GM23338 (cell line): Measurements from ENCODE around the gene CFAP251. TPM values are rescaled to one million over a fixed set of nuclear protein-coding genes. Genes with fewer than 3 reads are reported as not detected.

Experiments used
- ATAC-seq: fragments of 200-7000 bp; cut with Tn5 transposase; 3 replicates; pipeline ENCODE4 v1.9.1; 2020
- DNase-seq: peaks from one replicate; pipeline ENCODE4 v3.0.0-alpha.2; 2015; ENCODE audit warnings: low spot score
- H2AFZ ChIP-seq: fragments of 200-600 bp; sonication (generic); 2 replicates; pipeline ENCODE4 v1.8.0; 2016; ENCODE audit warnings: antibody characterized with exemption, mild to moderate bottlenecking, moderate library complexity
- H3F3A ChIP-seq: fragments of 200-600 bp; sonication (generic); replicated peaks from 2 replicates; pipeline ENCODE4 v1.8.0; 2017; ENCODE audit warnings: antibody characterized with exemption, mixed run types, low read depth
- H3K27ac ChIP-seq: fragments of 200-600 bp; sonication (generic); 2 replicates; pipeline ENCODE4 v1.6.1; 2016; ENCODE audit warnings: low read depth
- H3K27me3 ChIP-seq: fragments of 200-600 bp; sonication (generic); 2 replicates; pipeline ENCODE4 v1.8.0; 2016; ENCODE audit warnings: mild to moderate bottlenecking, mixed run types, moderate library complexity; ENCODE audit not compliant: insufficient read depth
- H3K36me3 ChIP-seq: fragments of 200-600 bp; sonication (generic); 2 replicates; pipeline ENCODE4 v1.8.0; 2016; ENCODE audit warnings: mild to moderate bottlenecking; ENCODE audit not compliant: insufficient read depth
- H3K4me1 ChIP-seq: fragments of 200-600 bp; sonication (generic); 2 replicates; pipeline ENCODE4 v1.8.0; 2016; ENCODE audit warnings: mild to moderate bottlenecking, moderate library complexity; ENCODE audit not compliant: insufficient read depth
- H3K4me2 ChIP-seq: fragments of 200-600 bp; sonication (generic); 2 replicates; pipeline ENCODE4 v1.7.1; 2017; ENCODE audit warnings: mixed run types
- H3K4me3 ChIP-seq: fragments of 200-600 bp; sonication (generic); 2 replicates; pipeline ENCODE4 v1.6.1; 2016; ENCODE audit warnings: mixed run types
- H3K79me2 ChIP-seq: fragments of 200-600 bp; sonication (generic); replicated peaks from 2 replicates; pipeline ENCODE4 v1.8.0; 2017; ENCODE audit warnings: mild to moderate bottlenecking; ENCODE audit not compliant: insufficient read depth
- H3K9me2 ChIP-seq: fragments of 200-600 bp; sonication (generic); 2 replicates; pipeline ENCODE4 v1.8.0; 2017; ENCODE audit not compliant: insufficient read depth
- H4K20me1 ChIP-seq: fragments of 200-600 bp; sonication (generic); replicated peaks from 2 replicates; pipeline ENCODE4 v1.8.0; 2017; ENCODE audit warnings: mild to moderate bottlenecking; ENCODE audit not compliant: insufficient read depth
- H3K27ac Mint-ChIP-seq: 2 replicates; pipeline ENCODE4 v1.8.0; 2020; ENCODE audit warnings: inconsistent platforms, mild to moderate bottlenecking, moderate library complexity, mixed read lengths
- H3K27me3 Mint-ChIP-seq: 3 replicates; pipeline ENCODE4 v1.8.0; 2022; ENCODE audit warnings: low read depth, mild to moderate bottlenecking, moderate library complexity, mixed read lengths, inconsistent platforms; ENCODE audit not compliant: insufficient read depth, poor library complexity
- H3K36me3 Mint-ChIP-seq: 3 replicates; pipeline ENCODE4 v1.8.0; 2021; ENCODE audit warnings: low read depth, mild to moderate bottlenecking, inconsistent platforms, moderate library complexity, mixed read lengths
- H3K4me1 Mint-ChIP-seq: 3 replicates; pipeline ENCODE4 v1.8.0; 2020; ENCODE audit warnings: mild to moderate bottlenecking, inconsistent platforms, mixed read lengths
- H3K4me3 Mint-ChIP-seq: 3 replicates; pipeline ENCODE4 v1.8.0; 2021; ENCODE audit warnings: moderate library complexity, mild to moderate bottlenecking, inconsistent platforms, mixed read lengths
- H3K9me3 Mint-ChIP-seq: 3 replicates; pipeline ENCODE4 v1.8.0; 2020; ENCODE audit warnings: moderate library complexity, mild to moderate bottlenecking, inconsistent platforms, mixed read lengths
- CREB1 ChIP-seq: fragments of 250-450 bp; sonication (Bioruptor Pico); IDR thresholded peaks from 2 replicates; pipeline ENCODE4 v1.5.0; 2020; ENCODE audit warnings: low read depth, mild to moderate bottlenecking, moderate library complexity
- POLR2AphosphoS5 ChIP-seq: IDR thresholded peaks from 2 replicates; pipeline ENCODE4 v1.6.1; 2016; ENCODE audit warnings: antibody characterized with exemption, low read depth
- REST ChIP-seq: IDR thresholded peaks from one replicate; pipeline ENCODE4 v1.6.1; 2018; ENCODE audit warnings: antibody characterized with exemption; ENCODE audit not compliant: unreplicated experiment
- STAT1 ChIP-seq: IDR thresholded peaks from one replicate; pipeline ENCODE4 v1.6.1; 2016; ENCODE audit warnings: antibody characterized with exemption; ENCODE audit not compliant: unreplicated experiment
- ZNF331 ChIP-seq: fragments of 250-450 bp; sonication (Bioruptor Pico); IDR thresholded peaks from 2 replicates; pipeline ENCODE4 v1.5.0; 2020; ENCODE audit warnings: low read depth, mild to moderate bottlenecking, moderate library complexity
- polyA plus RNA-seq: library from polyadenylated mRNA; unstranded; fragments of >200 nt; fragmentation: Nextera tagmentation; extraction: Ambion mirVana; gene quantifications from 2 replicates; pipeline ENCODE4 v1.2.1, GENCODE V29; 2016
- total RNA-seq: library from RNA; depleted of rRNA; stranded (reverse); fragments of >200 nt; shearing (Covaris generic); gene quantifications from 2 replicates; pipeline ENCODE4 v1.2.3, GENCODE V29; 2014
- TF ChIP-seq, protein P1 (sequence below): fragments of 250-450 bp; sonication (Bioruptor Pico); IDR thresholded peaks from 2 replicates; pipeline ENCODE4 v1.5.0; 2020; ENCODE audit warnings: mild to moderate bottlenecking, moderate library complexity

Gene CFAP251
- total and polyA plus RNA-seq, 2 experiments from 2014 or later = 1.4 to 2.5 TPM

GRCh38 chr12:121964813-121965643 lies 46.6 kb downstream of the CFAP251 start:
- Mint-ChIP-seq H3K4me3 (no peak overlapping the region), H3K9me3 (no peaks in the 10 kb centered on the region), H3K4me1 (no peaks in the 10 kb centered on the region; the same call in 2 of the 3 replicates), H3K36me3 (no peaks in the 10 kb centered on the region), H3K27me3 (peaks cover 10% of the 10 kb centered on the region), H3K27ac (no peak overlapping the region)
- H3K79me2 ChIP-seq = no peaks in the 10 kb centered on the region
- H3K9me2 ChIP-seq = no peaks in the 10 kb centered on the region
- DNase-seq = no peak
- H3K4me1 ChIP-seq = no peaks in the 10 kb centered on the region
- TF ChIP-seq ZNF331 (no peak), STAT1 (no peak), CREB1 (CRISPR knock-in tag) (no peak), REST (no peak), POLR2AphosphoS5 (no peak)
- TF ChIP-seq, protein P1, sequence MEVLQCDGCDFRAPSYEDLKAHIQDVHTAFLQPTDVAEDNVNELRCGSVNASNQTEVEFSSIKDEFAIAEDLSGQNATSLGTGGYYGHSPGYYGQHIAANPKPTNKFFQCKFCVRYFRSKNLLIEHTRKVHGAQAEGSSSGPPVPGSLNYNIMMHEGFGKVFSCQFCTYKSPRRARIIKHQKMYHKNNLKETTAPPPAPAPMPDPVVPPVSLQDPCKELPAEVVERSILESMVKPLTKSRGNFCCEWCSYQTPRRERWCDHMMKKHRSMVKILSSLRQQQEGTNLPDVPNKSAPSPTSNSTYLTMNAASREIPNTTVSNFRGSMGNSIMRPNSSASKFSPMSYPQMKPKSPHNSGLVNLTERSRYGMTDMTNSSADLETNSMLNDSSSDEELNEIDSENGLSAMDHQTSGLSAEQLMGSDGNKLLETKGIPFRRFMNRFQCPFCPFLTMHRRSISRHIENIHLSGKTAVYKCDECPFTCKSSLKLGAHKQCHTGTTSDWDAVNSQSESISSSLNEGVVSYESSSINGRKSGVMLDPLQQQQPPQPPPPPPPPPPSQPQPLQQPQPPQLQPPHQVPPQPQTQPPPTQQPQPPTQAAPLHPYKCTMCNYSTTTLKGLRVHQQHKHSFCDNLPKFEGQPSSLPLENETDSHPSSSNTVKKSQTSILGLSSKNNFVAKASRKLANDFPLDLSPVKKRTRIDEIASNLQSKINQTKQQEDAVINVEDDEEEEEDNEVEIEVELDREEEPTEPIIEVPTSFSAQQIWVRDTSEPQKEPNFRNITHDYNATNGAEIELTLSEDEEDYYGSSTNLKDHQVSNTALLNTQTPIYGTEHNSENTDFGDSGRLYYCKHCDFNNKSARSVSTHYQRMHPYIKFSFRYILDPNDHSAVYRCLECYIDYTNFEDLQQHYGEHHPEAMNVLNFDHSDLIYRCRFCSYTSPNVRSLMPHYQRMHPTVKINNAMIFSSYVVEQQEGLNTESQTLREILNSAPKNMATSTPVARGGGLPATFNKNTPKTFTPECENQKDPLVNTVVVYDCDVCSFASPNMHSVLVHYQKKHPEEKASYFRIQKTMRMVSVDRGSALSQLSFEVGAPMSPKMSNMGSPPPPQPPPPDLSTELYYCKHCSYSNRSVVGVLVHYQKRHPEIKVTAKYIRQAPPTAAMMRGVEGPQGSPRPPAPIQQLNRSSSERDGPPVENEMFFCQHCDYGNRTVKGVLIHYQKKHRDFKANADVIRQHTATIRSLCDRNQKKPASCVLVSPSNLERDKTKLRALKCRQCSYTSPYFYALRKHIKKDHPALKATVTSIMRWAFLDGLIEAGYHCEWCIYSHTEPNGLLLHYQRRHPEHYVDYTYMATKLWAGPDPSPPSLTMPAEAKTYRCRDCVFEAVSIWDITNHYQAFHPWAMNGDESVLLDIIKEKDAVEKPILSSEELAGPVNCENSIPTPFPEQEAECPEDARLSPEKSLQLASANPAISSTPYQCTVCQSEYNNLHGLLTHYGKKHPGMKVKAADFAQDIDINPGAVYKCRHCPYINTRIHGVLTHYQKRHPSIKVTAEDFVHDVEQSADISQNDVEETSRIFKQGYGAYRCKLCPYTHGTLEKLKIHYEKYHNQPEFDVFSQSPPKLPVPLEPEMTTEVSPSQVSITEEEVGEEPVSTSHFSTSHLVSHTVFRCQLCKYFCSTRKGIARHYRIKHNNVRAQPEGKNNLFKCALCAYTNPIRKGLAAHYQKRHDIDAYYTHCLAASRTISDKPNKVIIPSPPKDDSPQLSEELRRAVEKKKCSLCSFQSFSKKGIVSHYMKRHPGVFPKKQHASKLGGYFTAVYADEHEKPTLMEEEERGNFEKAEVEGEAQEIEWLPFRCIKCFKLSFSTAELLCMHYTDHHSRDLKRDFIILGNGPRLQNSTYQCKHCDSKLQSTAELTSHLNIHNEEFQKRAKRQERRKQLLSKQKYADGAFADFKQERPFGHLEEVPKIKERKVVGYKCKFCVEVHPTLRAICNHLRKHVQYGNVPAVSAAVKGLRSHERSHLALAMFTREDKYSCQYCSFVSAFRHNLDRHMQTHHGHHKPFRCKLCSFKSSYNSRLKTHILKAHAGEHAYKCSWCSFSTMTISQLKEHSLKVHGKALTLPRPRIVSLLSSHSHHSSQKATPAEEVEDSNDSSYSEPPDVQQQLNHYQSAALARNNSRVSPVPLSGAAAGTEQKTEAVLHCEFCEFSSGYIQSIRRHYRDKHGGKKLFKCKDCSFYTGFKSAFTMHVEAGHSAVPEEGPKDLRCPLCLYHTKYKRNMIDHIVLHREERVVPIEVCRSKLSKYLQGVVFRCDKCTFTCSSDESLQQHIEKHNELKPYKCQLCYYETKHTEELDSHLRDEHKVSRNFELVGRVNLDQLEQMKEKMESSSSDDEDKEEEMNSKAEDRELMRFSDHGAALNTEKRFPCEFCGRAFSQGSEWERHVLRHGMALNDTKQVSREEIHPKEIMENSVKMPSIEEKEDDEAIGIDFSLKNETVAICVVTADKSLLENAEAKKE (CRISPR knock-in tag) = no peak
- no peak for ATAC-seq
- no peaks in the 10 kb centered on the region for H3F3A ChIP-seq
- H3K4me3 ChIP-seq = no peak overlapping the region
- H3K27me3 ChIP-seq = no peaks in the 10 kb centered on the region
- H3K27ac ChIP-seq = no peak overlapping the region
- no peaks in the 10 kb centered on the region for H4K20me1 ChIP-seq
- H3K36me3 ChIP-seq = no peaks in the 10 kb centered on the region
- H2AFZ ChIP-seq = no peak overlapping the region
- no peak overlapping the region for H3K4me2 ChIP-seq
